T-helper 22 cell (primary cell): ENCODE measurements around the gene DIRAS1.
"Not testable (repeated sequence)": the region's sequence is repeated elsewhere in the genome, so short reads cannot be mapped to it uniquely, and the experiment has no call there.

Experiments used
- DNase-seq: peaks from one replicate; pipeline ENCODE4 v3.0.0-alpha.2; 2020; ENCODE audit warnings: low read depth

Gene DIRAS1

GRCh38 chr19:2726904-2727639, 5.9 kb upstream of the DIRAS1 start:
- no peak for DNase-seq

- no peak for DNase-seq
These were observed 5.1 kb upstream of the DIRAS1 start for GRCh38 chr19:2726160-2726855.

GRCh38 chr19:2724148-2724557, 3.0 kb upstream of the DIRAS1 start:
- no peak for DNase-seq

- no peak for DNase-seq
These were observed 2.6 kb upstream of the DIRAS1 start for GRCh38 chr19:2723747-2724146.

GRCh38 chr19:2723345-2723715, 2.2 kb upstream of the DIRAS1 start:
- no peak for DNase-seq

GRCh38 chr19:2722541-2723344, 1.6 kb upstream of the DIRAS1 start:
- DNase-seq, result no peak

- no peak for DNase-seq
These were observed 683 bp upstream of the DIRAS1 start for GRCh38 chr19:2721570-2722540.

- no peak for DNase-seq
These were observed 1.0 kb downstream of the DIRAS1 start for GRCh38 chr19:2719920-2720776.

GRCh38 chr19:2719232-2719735, 1.9 kb downstream of the DIRAS1 start:
- DNase-seq, result no peak

GRCh38 chr19:2717638-2718541, 3.3 kb downstream of the DIRAS1 start:
- no peak for DNase-seq

GRCh38 chr19:2716722-2717637, 4.2 kb downstream of the DIRAS1 start:
- DNase-seq, result no peak

GRCh38 chr19:2716275-2716650, 4.9 kb downstream of the DIRAS1 start:
- no peak for DNase-seq

GRCh38 chr19:2715470-2716274, 5.5 kb downstream of the DIRAS1 start:
- no peak for DNase-seq

- no peak for DNase-seq
These were observed 6.5 kb downstream of the DIRAS1 start for GRCh38 chr19:2714531-2715269.

GRCh38 chr19:2714102-2714501, 7.1 kb downstream of the DIRAS1 start:
- not testable (repeated sequence) for DNase-seq

GRCh38 chr19:2713170-2713569, 8.0 kb downstream of the DIRAS1 start:
- not testable (repeated sequence) for DNase-seq

- DNase-seq, result no peak
These were observed 9.3 kb downstream of the DIRAS1 start for GRCh38 chr19:2711875-2712205.
